ENCODE results near the gene CEP19.

GRCh38 chr3:196694202-196694638, 17.8 kb downstream of the CEP19 start:
- no peak for TF ChIP-seq CTCF (IDR thresholded peaks at IDR 0.05)
- TF ChIP-seq POLR2A (IDR thresholded peaks at IDR 0.05) = no peak
